Activated effector memory CD4-positive, alpha-beta T cell treated with Interleukin-2 at 50 U/mL for 16 hours (primary cell): ENCODE results near the gene SRCAP.
A peak's percentile ranks its signal among the peaks of the same experiment; 100 is the strongest.

Experiments
- DNase-seq: peaks from one replicate; pipeline ENCODE4 v3.0.0-alpha.2; 2020

Gene SRCAP

DNA sequence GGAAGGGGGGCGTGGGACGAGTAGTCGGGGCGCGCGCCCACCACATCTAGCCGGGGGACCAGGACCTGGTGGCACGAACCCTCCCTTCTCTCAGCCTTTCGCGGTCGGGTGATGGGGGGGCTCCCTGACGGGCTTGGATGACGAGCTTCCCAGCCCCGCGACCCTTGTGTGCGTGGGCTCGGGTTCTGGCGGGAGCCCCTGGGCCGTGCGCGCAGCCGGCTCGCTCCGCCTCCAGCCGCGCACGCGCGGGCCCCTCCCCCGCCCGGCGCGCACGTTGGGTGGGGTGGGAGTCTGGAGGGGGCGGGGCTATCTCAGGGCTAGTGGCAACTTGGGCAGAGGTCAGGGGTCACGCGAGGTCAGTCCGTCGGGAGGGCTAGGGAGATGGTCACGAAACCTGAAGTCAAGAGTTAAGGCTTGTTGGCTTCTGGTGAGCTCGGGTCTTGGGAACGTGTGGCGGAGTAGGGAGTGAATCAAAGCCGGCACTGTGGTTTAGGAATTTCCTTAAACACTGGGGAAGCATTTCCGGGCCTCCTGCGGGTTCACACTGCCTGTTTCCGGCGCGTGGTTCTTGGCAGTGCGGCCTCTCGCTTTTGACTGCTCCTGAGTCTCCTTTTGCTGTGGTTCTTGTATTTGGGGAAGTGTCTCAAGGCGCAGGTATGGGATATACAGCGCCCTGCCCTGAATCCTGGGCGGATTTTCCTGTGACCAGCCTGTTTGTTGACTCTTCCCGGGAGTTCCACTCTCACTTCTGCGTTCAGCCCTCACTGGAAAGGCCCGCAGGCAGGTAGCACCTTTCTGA, at the start of gene SRCAP:
Gene SRCAP, plus strand, starts transcription at position 356 of the 799 bp plus-strand sequence. CDS start 1,654 bp downstream, outside the sequence.
- peak; percentile 75 for DNase-seq

- DNase-seq, result no peak
Measured at GRCh38 chr16:30649725-30650368, 49.1 kb upstream of the SRCAP start.

- peak; percentile 98 for DNase-seq
Measured at GRCh38 chr16:30650369-30651123, 48.4 kb upstream of the SRCAP start, which contains the start of gene PRR14. PRR14 (plus strand) TSS chr16:30650960; CDS start chr16:30651646, 686 bp downstream.

- DNase-seq, result peak; percentile 68
Measured at GRCh38 chr16:30651124-30652004, 47.6 kb upstream of the SRCAP start.

- DNase-seq, result no peak
Measured at GRCh38 chr16:30652005-30652296, 47.0 kb upstream of the SRCAP start.

DNA sequence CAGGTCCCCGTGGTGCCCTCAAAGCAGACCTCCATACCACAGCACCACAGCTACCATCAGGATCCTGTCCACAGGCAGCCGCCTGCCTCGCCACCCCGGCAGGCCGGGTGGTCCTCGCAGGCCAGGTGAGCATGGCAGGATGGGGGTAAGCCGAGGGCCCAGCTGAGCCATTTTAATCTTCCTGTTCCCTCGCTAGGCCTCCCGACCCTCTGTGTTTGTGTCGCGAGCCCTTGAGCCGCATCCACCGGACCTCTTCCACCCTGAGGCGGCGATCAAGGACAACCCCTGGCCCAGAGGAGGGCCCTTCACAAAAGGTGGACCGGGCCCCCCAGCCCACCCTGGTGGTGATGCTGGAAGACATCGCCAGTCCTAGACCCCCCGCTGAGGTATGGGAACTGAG, 46.3 kb upstream of the SRCAP start:
- DNase-seq, result no peak

DNA sequence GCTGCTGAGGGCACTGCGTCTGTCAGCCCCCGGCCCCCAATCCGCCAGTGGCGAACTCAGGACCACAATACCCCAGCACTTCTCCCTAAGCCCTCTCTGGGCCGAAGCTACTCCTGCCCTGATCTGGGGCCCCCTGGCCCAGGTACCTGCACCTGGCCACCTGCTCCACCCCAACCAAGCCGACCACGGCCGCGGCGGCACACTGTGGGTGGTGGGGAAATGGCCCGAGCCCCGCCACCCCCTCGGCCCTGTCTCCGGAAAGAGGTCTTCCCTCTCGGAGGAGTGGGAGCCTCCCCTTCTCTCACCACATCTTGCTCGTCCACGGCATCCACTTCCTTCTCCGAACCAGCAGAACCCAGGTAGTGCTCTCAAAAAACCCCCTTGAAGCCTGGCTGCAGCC, 44.1 kb upstream of the SRCAP start:
- no peak for DNase-seq

GRCh38 chr16:30655815-30656347, 43.1 kb upstream of the SRCAP start:
- DNase-seq, result no peak

GRCh38 chr16:30656388-30656787, 42.6 kb upstream of the SRCAP start:
- DNase-seq, result no peak

DNA sequence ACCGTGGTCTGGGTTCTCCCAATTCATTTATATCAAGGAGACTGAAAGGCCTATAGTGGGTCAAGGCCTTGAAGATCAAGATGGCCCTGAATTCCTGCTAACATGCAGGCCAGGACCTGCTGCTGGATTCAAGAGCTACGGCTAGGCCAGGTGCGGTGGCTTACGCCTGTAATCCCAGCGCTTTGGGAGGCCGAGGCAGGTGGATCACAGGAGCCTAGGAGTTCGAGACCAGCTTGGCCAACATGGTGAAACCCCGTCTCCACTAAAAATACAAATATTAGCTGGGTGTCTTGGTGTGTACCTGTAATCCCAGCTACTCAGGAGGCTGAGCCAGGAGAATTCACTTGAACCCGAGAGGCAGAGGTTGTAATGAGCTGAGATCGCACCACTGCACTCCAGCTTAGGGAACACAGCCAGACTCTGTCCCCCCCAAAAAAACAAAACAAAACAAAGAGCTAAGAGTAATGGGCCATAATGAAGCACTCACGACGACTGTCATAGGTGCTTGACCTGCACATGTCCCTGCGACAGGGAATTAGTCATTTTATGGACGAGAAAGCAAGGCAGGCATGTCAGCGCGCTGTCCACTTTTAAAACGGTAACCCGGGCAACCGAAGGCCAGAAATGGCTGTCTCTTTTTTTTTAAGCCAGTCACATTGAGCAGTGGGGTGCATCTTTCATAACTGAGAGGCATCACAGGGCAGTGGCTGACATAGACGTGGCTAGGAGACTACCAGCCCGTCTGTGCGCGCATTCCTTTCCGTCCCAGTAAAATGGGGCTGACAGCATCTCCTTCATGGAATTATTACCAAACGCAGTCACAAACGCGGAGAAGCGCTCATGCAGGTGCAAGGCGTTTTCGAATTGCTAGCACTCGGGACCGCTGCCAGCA, 41.8 kb upstream of the SRCAP start:
- DNase-seq, result no peak

DNA sequence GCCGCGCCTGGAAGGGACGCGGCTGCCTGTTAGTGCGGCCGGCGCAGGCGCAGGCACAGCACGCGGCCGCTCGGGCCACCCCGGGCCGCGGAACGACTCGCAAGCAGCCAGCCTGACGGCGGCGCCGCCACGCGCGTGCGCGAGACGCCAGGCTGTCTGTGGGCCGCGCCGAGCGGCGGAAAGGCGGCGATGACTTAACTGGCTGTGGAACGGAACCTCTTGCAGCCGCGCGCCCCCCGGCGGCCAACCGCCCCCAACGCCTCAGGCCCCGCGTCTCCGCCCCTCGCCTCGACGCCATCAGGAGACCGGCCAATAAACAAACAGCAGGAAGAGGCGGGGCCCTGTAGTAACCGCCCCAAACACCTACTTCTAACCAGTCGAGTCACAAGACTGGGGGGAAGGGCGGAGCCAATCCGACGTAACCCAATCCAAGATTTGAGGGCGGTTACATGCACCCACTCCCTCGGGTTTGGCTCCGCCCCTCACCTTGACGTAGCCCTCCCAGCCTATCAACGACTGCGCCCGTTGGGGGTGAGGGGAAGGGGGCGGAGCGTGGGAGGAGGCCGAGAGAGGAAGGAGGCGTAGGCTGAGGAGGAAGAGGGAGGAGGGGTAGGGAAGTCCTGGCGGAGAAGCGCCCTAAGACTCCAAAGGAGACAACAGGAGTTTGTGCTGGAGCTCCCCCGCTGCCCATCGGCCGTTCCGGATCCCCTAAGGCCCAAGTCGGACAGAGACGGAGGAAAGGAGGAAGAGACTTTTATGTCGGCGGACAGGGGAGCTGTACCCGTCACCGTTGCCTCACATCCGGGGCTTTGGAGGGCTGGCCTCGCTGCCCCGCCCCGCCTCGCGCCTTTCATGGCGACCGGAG, 40.9 kb upstream of the SRCAP start, which contains the start of gene FBRS:
Gene FBRS, plus strand, starts transcription at position 566 of the 865 bp plus-strand sequence. CDS start 1,088 bp downstream, outside the sequence.
- peak; percentile 100 for DNase-seq

DNA sequence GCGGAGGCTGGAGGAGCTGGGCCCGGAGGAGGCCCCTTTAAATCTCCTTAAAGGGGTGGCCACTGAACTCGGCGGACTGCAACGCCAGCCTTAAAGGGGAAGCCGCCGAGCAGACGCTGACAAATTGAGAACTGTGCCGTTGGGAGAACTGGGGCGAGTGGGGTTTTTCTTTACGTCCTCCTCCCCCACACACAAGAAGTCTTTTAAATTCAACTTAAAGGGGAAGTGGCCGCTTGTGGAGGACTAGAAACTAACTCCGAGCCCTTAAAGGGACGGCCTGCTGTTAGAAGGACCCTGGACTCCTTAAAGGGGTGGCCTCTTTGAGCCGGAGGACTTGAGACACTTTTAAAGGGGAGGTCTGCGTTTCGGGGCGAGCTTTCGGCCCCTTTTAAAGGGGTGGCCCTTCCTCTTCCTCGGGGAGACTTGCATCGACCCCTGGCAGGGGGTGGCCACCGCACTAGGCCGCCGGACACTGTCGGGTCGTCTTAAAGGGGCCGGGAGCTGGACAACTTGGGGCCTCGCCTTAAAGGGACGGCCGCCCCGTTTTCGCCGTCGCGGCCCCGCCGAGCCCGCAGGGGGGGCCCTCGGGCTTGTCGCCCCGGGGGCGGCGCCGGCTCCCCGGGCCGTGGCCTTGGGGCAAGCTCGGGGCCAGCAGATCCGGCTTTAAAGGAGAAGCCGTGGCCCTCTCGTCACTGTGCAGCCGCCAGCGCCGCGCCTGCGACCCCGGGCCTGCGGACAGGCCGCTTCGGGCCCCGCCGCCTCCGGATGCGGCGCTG, 40.1 kb upstream of the SRCAP start:
- no peak for DNase-seq

GRCh38 chr16:30659507-30660423, 39.2 kb upstream of the SRCAP start:
- peak; percentile 30 for DNase-seq

- peak; percentile 62 for DNase-seq
Measured at GRCh38 chr16:30660424-30661261, 38.3 kb upstream of the SRCAP start.

GRCh38 chr16:30662449-30662848, 36.5 kb upstream of the SRCAP start:
- DNase-seq, result no peak

DNA sequence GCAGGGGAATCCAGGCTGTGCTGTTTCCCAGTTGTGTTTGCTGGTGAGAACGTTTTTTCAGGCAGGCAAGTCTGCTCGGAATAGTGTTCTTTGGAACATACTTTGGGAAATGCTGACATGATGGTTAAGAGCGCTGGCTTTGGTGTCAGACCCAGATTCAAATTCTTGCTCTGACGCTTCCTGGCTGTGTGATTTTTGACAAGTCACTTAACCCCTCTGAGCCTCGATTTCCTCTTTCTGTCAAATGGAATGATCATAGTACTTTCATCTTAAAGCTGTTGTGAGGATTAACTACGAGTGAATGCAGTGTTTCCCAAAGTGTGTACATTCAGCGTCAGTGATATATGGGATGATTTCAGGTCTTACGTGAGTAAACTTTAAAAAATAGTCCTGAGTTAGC, 35.9 kb upstream of the SRCAP start:
- DNase-seq, result no peak

DNA sequence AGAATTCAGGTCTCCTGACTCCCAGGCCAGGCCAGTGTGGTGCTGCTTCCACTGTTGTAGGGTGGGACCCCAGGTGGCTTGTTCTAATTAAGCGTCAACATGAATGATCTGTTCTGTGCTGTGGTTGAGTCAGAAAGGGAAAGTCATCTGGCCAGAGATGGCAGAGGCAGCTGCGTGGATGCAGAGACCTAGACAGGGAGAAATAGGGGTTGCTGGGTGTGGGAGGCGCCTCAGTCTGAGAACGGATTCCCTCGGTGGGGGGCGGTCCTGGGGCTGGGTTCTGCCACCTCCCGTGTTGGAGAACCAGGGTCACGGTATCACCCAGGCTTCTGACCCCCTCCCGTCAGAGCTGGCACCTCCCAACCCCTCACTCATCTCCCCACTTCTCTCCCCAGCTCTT, 35.2 kb upstream of the SRCAP start:
- no peak for DNase-seq
